DOHH2 (cell line): Measurements from ENCODE around the gene PARP2.

Source experiments
- H3F3A ChIP-seq: fragments of 200-600 bp; sonication (generic), shearing (Covaris generic); 2 replicates; pipeline ENCODE4 v1.6.0; 2016; ENCODE audit warnings: antibody characterized with exemption, mild to moderate bottlenecking; ENCODE audit not compliant: control insufficient read depth, insufficient read depth
- H3K27ac ChIP-seq: fragments of 200-600 bp; sonication (generic); 2 replicates; pipeline ENCODE4 v1.5.1; 2014; ENCODE audit warnings: low read depth, mild to moderate bottlenecking, low read length, moderate library complexity
- H3K27me3 ChIP-seq: fragments of 200-600 bp; sonication (generic); 2 replicates; pipeline ENCODE4 v1.6.1; 2014; ENCODE audit warnings: mild to moderate bottlenecking, low read length, mixed read lengths; ENCODE audit not compliant: control insufficient read depth
- H3K36me3 ChIP-seq: fragments of 200-600 bp; sonication (generic); 2 replicates; pipeline ENCODE4 v1.6.1; 2014; ENCODE audit warnings: mild to moderate bottlenecking, low read length, moderate library complexity, mixed read lengths; ENCODE audit not compliant: control insufficient read depth
- H3K4me1 ChIP-seq: fragments of 200-600 bp; sonication (generic); 2 replicates; pipeline ENCODE4 v1.6.1; 2014; ENCODE audit warnings: mild to moderate bottlenecking, low read length, mixed read lengths; ENCODE audit not compliant: control insufficient read depth
- H3K4me2 ChIP-seq: fragments of 200-600 bp; sonication (generic); 2 replicates; pipeline ENCODE4 v1.6.0; 2014; ENCODE audit warnings: mild to moderate bottlenecking, low read length, moderate library complexity
- H3K4me3 ChIP-seq: fragments of 200-600 bp; sonication (generic); 2 replicates; pipeline ENCODE4 v1.5.1; 2014; ENCODE audit warnings: mild to moderate bottlenecking, low read length, mixed read lengths
- H3K79me2 ChIP-seq: fragments of 200-600 bp; sonication (generic); 2 replicates; pipeline ENCODE4 v1.6.1; 2014; ENCODE audit warnings: mild to moderate bottlenecking, low read length, mixed read lengths; ENCODE audit not compliant: control insufficient read depth
- H3K9me2 ChIP-seq: fragments of 200-600 bp; sonication (generic); replicated peaks from 2 replicates; pipeline ENCODE4 v1.6.1; 2014; ENCODE audit warnings: mild to moderate bottlenecking, low read length, mixed read lengths; ENCODE audit not compliant: control insufficient read depth
- H3K9me3 ChIP-seq: fragments of 200-600 bp; sonication (generic); 2 replicates; pipeline ENCODE4 v1.6.1; 2014; ENCODE audit warnings: antibody characterized with exemption, low read length, mixed read lengths; ENCODE audit not compliant: control insufficient read depth, insufficient read depth
- H4K20me1 ChIP-seq: fragments of 200-600 bp; sonication (generic); 2 replicates; pipeline ENCODE4 v1.6.0; 2014; ENCODE audit warnings: low read depth, mild to moderate bottlenecking, antibody characterized with exemption, low read length, moderate library complexity; ENCODE audit not compliant: control insufficient read depth, insufficient read depth
- EZH2phosphoT487 ChIP-seq: fragments of 200-600 bp; sonication (generic); IDR thresholded peaks from 2 replicates; pipeline ENCODE4 v1.6.1; 2017; ENCODE audit warnings: borderline replicate concordance, mild to moderate bottlenecking, antibody characterized with exemption, low read length, moderate library complexity, mixed read lengths
- TF ChIP-seq, protein P1 (sequence below): fragments of 200-600 bp; sonication (generic); IDR thresholded peaks from one replicate; pipeline ENCODE4 v1.5.1; 2014; ENCODE audit warnings: antibody characterized with exemption, mild to moderate bottlenecking, low read depth, low read length; ENCODE audit not compliant: poor library complexity, severe bottlenecking

Gene PARP2

DNA sequence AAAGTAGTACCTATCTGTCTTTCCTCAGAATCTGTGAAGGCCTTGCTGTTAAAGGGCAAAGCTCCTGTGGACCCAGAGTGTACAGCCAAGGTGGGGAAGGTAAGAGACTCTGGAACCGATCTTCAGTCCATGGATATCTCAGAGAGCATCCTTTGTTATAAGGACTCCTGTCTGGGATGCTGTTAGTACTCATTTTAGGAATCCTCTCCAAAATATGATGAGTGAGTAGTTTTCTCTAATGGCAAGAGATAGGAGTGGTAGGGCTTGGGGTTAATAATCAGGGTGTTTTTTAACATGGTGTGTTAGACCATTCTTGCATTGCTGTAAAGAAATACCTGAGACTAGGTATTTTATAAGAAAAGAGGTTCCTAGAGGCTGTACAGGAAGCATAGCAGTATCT lies 1.9 kb downstream of the PARP2 start:
- H3K9me2 ChIP-seq, result no peaks in the 10 kb centered on the region
- H3K27ac ChIP-seq, result no peak overlapping the region
- peaks cover 17% of the 10 kb centered on the region for H3K4me1 ChIP-seq
- TF ChIP-seq, protein P1, sequence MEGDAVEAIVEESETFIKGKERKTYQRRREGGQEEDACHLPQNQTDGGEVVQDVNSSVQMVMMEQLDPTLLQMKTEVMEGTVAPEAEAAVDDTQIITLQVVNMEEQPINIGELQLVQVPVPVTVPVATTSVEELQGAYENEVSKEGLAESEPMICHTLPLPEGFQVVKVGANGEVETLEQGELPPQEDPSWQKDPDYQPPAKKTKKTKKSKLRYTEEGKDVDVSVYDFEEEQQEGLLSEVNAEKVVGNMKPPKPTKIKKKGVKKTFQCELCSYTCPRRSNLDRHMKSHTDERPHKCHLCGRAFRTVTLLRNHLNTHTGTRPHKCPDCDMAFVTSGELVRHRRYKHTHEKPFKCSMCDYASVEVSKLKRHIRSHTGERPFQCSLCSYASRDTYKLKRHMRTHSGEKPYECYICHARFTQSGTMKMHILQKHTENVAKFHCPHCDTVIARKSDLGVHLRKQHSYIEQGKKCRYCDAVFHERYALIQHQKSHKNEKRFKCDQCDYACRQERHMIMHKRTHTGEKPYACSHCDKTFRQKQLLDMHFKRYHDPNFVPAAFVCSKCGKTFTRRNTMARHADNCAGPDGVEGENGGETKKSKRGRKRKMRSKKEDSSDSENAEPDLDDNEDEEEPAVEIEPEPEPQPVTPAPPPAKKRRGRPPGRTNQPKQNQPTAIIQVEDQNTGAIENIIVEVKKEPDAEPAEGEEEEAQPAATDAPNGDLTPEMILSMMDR, result no peak
- no peak for TF ChIP-seq EZH2phosphoT487
- no peaks in the 10 kb centered on the region for H3K27me3 ChIP-seq
- H3K4me3 ChIP-seq, result no peak overlapping the region
- peaks cover 16% of the 10 kb centered on the region for H3F3A ChIP-seq
- 0 out of 2 replicates have a peak overlapping the region, but pooled peaks have one; percentile 88 for H3K4me2 ChIP-seq
- H3K9me3 ChIP-seq, result no peaks in the 10 kb centered on the region
- no peaks in the 10 kb centered on the region for H4K20me1 ChIP-seq
- H3K79me2 ChIP-seq, result peaks cover 26% of the 10 kb centered on the region
- H3K36me3 ChIP-seq, result peaks cover 61% of the 10 kb centered on the region

DNA sequence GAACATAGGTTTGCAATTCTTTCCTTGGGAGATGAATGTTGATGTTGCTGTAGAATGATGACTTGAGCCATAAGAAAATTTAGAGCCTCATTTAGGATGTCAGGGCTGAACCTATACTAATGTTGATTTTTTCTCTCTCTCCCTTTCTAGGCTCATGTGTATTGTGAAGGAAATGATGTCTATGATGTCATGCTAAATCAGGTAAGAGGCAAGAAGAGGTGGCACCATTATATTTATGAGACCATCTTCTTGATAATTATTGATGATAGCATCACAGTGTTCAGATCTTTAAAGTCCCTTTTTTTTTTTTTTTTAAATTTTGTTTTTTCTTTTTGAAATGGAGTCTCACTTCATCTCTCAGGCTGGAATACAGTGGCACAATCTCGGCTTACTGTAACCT lies 3.3 kb downstream of the PARP2 start:
- Histone ChIP-seq H3K9me2 (no peaks in the 10 kb centered on the region), H3K9me3 (no peaks in the 10 kb centered on the region), H3K4me2 (no peak overlapping the region), H4K20me1 (no peaks in the 10 kb centered on the region), H3K36me3 (peaks cover 72% of the 10 kb centered on the region), H3F3A (peaks cover 7% of the 10 kb centered on the region), H3K79me2 (peaks cover 26% of the 10 kb centered on the region), H3K4me3 (no peak overlapping the region), H3K27ac (no peak overlapping the region), H3K27me3 (no peaks in the 10 kb centered on the region), H3K4me1 (peaks cover 11% of the 10 kb centered on the region)
- no peak for TF ChIP-seq EZH2phosphoT487
- TF ChIP-seq, protein P1, result no peak

DNA sequence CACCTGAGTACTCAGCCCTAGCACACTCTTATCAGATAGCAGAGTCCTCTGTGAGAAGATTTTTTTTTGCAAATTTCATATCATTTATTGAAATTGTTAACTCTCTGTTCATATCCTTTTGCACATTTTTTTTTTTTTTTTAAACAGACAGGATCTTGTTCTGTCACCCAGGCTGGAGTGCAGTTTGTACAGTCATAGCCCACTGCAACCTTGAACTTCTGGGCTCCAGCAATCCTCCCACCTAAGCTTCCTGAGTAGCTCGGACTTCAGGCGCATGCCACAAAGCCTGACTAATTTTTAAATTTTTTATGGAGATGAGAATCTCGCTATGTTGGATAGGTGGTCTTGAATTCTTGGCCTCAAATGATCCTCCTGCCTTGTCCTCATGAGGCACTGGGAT lies 4.3 kb downstream of the PARP2 start:
- Histone ChIP-seq H3K4me2 (no peak overlapping the region), H3K27me3 (no peaks in the 10 kb centered on the region), H3K9me2 (no peaks in the 10 kb centered on the region), H3K4me3 (no peak overlapping the region), H3K4me1 (peaks cover 10% of the 10 kb centered on the region), H3K27ac (no peak overlapping the region), H3K9me3 (no peaks in the 10 kb centered on the region), H3F3A (peaks cover 2% of the 10 kb centered on the region; the same call in 1 of the 2 replicates), H3K79me2 (peaks cover 26% of the 10 kb centered on the region), H3K36me3 (peaks cover 80% of the 10 kb centered on the region), H4K20me1 (no peaks in the 10 kb centered on the region)
- no peak for TF ChIP-seq EZH2phosphoT487
- TF ChIP-seq, protein P1, result no peak
